Measurements from ENCODE around the gene HDHD3. TPM values are rescaled to one million over a fixed set of nuclear protein-coding genes. Genes with fewer than 3 reads are reported as not detected.

HDHD3 gene, protein sequence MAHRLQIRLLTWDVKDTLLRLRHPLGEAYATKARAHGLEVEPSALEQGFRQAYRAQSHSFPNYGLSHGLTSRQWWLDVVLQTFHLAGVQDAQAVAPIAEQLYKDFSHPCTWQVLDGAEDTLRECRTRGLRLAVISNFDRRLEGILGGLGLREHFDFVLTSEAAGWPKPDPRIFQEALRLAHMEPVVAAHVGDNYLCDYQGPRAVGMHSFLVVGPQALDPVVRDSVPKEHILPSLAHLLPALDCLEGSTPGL
- total RNA-seq, result 8.9 and 10.7 TPM in 2 replicates

GRCh38 chr9:113376634-113377567, at the start of gene HDHD3:
TSS of gene HDHD3 (minus strand) at chr9:113376986. CDS start at chr9:113374354, 2,632 bp downstream.

GRCh38 chr9:113410207-113410864, 33.5 kb upstream of the HDHD3 start, which contains the start of the genes C9orf43 and POLE3:
TSS of gene C9orf43 (plus strand) at chr9:113410747. CDS start at chr9:113413494, 2,747 bp downstream.
TSS of gene POLE3 (minus strand) at chr9:113410675. CDS start at chr9:113410293, 382 bp downstream.

GRCh38 chr9:113401027-113401792, 24.4 kb upstream of the HDHD3 start, which contains the start of gene ALAD:
TSS of gene ALAD (minus strand) at chr9:113401284. CDS start at chr9:113393559, 7,725 bp downstream.

GRCh38 chr9:113349445-113350094, 27.2 kb downstream of the HDHD3 start, which contains the start of gene BSPRY:
TSS of gene BSPRY (plus strand) at chr9:113349541. CDS start at chr9:113349580, 39 bp downstream.

DNA sequence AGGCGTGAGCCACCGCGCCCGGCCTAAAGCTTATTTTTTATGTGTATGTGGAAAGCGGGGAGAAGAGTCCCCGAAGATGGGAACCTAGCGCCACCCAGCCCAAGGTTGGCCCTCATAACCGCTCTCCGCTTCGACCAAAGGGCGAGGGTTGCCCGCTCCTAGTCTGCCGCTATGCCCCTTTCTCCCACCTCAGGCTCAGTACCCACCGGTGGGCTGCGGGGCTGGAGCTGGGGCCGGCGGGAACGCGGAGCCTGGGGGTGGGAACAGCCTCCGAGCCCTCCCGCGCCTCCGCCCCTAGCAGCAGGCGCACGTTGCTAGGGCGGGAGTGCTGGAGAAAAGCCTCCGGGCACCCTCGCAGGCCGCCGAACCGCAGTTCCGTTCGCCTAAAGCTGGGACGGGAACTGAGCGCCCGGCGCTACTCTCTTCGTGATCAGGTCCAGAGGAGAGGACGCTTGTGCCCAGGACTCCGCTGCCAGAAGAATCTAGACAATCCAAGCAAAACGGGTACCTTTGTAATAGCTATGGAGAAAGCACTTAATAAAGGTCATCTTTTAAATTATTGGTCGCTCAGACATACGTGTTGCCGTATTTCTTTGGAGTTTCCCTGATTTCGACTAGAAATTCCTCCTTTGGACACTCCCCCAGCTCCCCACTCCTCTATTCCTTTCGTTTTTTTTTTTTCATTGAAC, 36.6 kb downstream of the HDHD3 start, which contains the start of gene WDR31:
WDR31 (minus strand) TSS at position 265 of the 689 bp plus-strand sequence. CDS start 8,253 bp downstream, outside the sequence.

Other genes with a start within 250 kb of the HDHD3 start
- 9.4 and 15.4 TPM in 2 replicates for gene SLC31A2, start 226.0 kb downstream of the HDHD3 start, total RNA-seq
- gene FKBP15, start 155.7 kb downstream of the HDHD3 start, total RNA-seq, result 28.2 and 30.5 TPM in 2 replicates
- gene SLC31A1, start 155.4 kb downstream of the HDHD3 start, total RNA-seq, result 24.8 and 26.3 TPM in 2 replicates
- 30.7 and 34.0 TPM in 2 replicates for gene CDC26, start 101.4 kb downstream of the HDHD3 start, total RNA-seq
- gene PRPF4, start 101.3 kb downstream of the HDHD3 start, total RNA-seq, result 17.0 and 22.6 TPM in 2 replicates
- not detected in 2 replicates for gene RNF183, start 73.6 kb downstream of the HDHD3 start, total RNA-seq
- gene WDR31, start 36.7 kb downstream of the HDHD3 start, total RNA-seq, result 1.6 and 2.2 TPM in 2 replicates
- gene BSPRY, start 27.4 kb downstream of the HDHD3 start, total RNA-seq, result not detected in 2 replicates
- gene ALAD, start 24.3 kb upstream of the HDHD3 start, total RNA-seq, result 22.6 and 24.7 TPM in 2 replicates
- gene POLE3, start 33.7 kb upstream of the HDHD3 start, total RNA-seq, result 27.2 and 31.5 TPM in 2 replicates
- 0.24 and 0.49 TPM in 2 replicates for gene C9orf43, start 33.8 kb upstream of the HDHD3 start, total RNA-seq
- 240 and 252 TPM in 2 replicates for gene RGS3, start 86.7 kb upstream of the HDHD3 start, total RNA-seq

All from hair follicle dermal papilla cell (primary cell).